Mesendoderm (in vitro differentiated cells): Measurements from ENCODE around the gene ORC5.

Source experiments
- DNase-seq: peaks from one replicate; pipeline ENCODE4 v3.0.0; 2013
- H2AK5ac ChIP-seq: 2 replicates; pipeline ENCODE4 v1.6.1; 2013; ENCODE audit warnings: low read length, inconsistent platforms
- H2BK120ac ChIP-seq: 2 replicates; pipeline ENCODE4 v1.6.1; 2013; ENCODE audit warnings: low read depth, mild to moderate bottlenecking, low read length, moderate library complexity, mixed read lengths
- H2BK15ac ChIP-seq: replicated peaks from 2 replicates; pipeline ENCODE4 v1.6.1; 2013; ENCODE audit warnings: low read depth, mild to moderate bottlenecking, moderate library complexity
- H2BK5ac ChIP-seq: 2 replicates; pipeline ENCODE4 v1.6.1; 2013; ENCODE audit warnings: low read length, inconsistent platforms
- H3K18ac ChIP-seq: 2 replicates; pipeline ENCODE4 v1.6.1; 2013; ENCODE audit warnings: mild to moderate bottlenecking, low read length, mixed read lengths
- H3K23ac ChIP-seq: one replicate; pipeline ENCODE4 v1.6.1; 2013; ENCODE audit warnings: low read length
- H3K27ac ChIP-seq: 2 replicates; pipeline ENCODE4 v1.5.1; 2013; ENCODE audit warnings: low read depth, mild to moderate bottlenecking, inconsistent platforms, low read length, moderate library complexity
- H3K27me3 ChIP-seq: 2 replicates; pipeline ENCODE4 v1.6.1; 2013; ENCODE audit warnings: low read length, control low read depth, mild to moderate bottlenecking, inconsistent platforms; ENCODE audit not compliant: insufficient read depth, poor library complexity
- H3K36me3 ChIP-seq: 2 replicates; pipeline ENCODE4 v1.6.1; 2013; ENCODE audit warnings: low read length, inconsistent platforms; ENCODE audit not compliant: control insufficient read depth, insufficient read depth
- H3K4ac ChIP-seq: one replicate; pipeline ENCODE4 v1.6.1; 2013; ENCODE audit warnings: low read depth, mild to moderate bottlenecking, low read length, moderate library complexity
- H3K4me1 ChIP-seq: 2 replicates; pipeline ENCODE4 v1.6.1; 2013; ENCODE audit warnings: low read depth, low read length, inconsistent platforms; ENCODE audit not compliant: control insufficient read depth
- H3K4me2 ChIP-seq: 2 replicates; pipeline ENCODE4 v1.6.1; 2013; ENCODE audit warnings: low read length
- H3K4me3 ChIP-seq: 2 replicates; pipeline ENCODE4 v1.5.1; 2013; ENCODE audit warnings: mild to moderate bottlenecking, low read length
- H3K56ac ChIP-seq: one replicate; pipeline ENCODE4 v1.6.1; 2013; ENCODE audit warnings: low read length
- H3K79me1 ChIP-seq: 2 replicates; pipeline ENCODE4 v1.6.1; 2013; ENCODE audit warnings: low read length, inconsistent platforms
- H3K79me2 ChIP-seq: 2 replicates; pipeline ENCODE4 v1.6.1; 2013; ENCODE audit warnings: mild to moderate bottlenecking, low read length; ENCODE audit not compliant: control insufficient read depth, insufficient read depth
- H3K9ac ChIP-seq: 2 replicates; pipeline ENCODE4 v1.6.1; 2013; ENCODE audit warnings: low read length, inconsistent platforms
- H4K5ac ChIP-seq: one replicate; pipeline ENCODE4 v1.6.1; 2013; ENCODE audit warnings: low read length
- H4K8ac ChIP-seq: one replicate; pipeline ENCODE4 v1.6.1; 2013; ENCODE audit warnings: low read depth, mild to moderate bottlenecking, control low read depth, low read length, moderate library complexity
- WGBS: extraction: QIAGEN DNeasy Blood & Tissue Kit; methylation state at CpG from one replicate; pipeline ENCODE4 v1.1.7; 2013; ENCODE audit warnings: low lambda C conversion rate, missing lambda C conversion rate; ENCODE audit not compliant: insufficient coverage; ENCODE audit errors: extremely low coverage; 5-methylcytosine and 5-hydroxymethylcytosine counted together

Gene ORC5

DNA sequence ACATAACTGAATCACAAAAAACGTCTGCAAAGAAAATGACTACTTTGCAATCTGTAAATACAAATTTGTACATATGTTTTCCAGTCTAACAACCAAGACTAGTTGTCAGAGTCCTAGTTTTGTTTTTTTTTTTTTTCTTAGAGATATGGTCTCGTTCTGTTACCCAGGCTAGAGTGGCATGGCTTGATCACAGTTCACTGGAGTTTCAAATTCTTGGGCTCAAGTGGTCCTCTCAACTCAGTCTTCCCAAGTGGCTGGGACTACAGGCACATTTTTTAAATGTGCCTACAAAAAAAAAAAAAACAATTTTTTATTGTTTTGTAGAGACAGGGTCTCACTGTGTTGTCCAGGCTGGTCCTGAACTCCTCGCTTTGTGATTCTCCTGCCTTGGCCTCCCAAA, 70.8 kb downstream of the ORC5 start:
- Histone ChIP-seq H2BK120ac (no peak overlapping the region), H2BK15ac (no peak overlapping the region), H2BK5ac (no peak overlapping the region), H3K23ac (no peak overlapping the region), H3K9ac (no peak overlapping the region), H3K79me1 (no peaks in the 10 kb centered on the region), H3K4me1 (no peaks in the 10 kb centered on the region), H3K27ac (no peak overlapping the region), H3K4ac (no peak overlapping the region), H3K4me2 (no peak overlapping the region), H3K36me3 (no peaks in the 10 kb centered on the region), H3K27me3 (no peaks in the 10 kb centered on the region), H2AK5ac (no peak overlapping the region), H3K4me3 (no peak overlapping the region), H3K56ac (no peak overlapping the region), H4K5ac (no peak overlapping the region), H3K79me2 (no peaks in the 10 kb centered on the region), H4K8ac (no peak overlapping the region), H3K18ac (no peak overlapping the region)
- DNase-seq = no peak
- WGBS = no CpG with 5 or more reads among the region's 3 CpGs

- no peaks in the 10 kb centered on the region for H3K79me2 ChIP-seq
- no CpG with 5 or more reads among the region's 2 CpGs for WGBS
- H3K4me1 ChIP-seq = no peaks in the 10 kb centered on the region
- H3K4me3 ChIP-seq = no peak overlapping the region
- H3K9ac ChIP-seq = no peak overlapping the region
- no peak overlapping the region for H3K18ac ChIP-seq
- no peak overlapping the region for H3K56ac ChIP-seq
- H3K4me2 ChIP-seq = no peak overlapping the region
- H3K27ac ChIP-seq = no peak overlapping the region
- no peaks in the 10 kb centered on the region for H3K27me3 ChIP-seq
- H3K4ac ChIP-seq = no peak overlapping the region
- H2BK5ac ChIP-seq = no peak overlapping the region
- no peak for DNase-seq
- no peak overlapping the region for H2AK5ac ChIP-seq
- H3K79me1 ChIP-seq = no peaks in the 10 kb centered on the region
- no peak overlapping the region for H4K8ac ChIP-seq
- no peak overlapping the region for H4K5ac ChIP-seq
- H3K36me3 ChIP-seq = no peaks in the 10 kb centered on the region
- H2BK120ac ChIP-seq = no peak overlapping the region
- no peak overlapping the region for H2BK15ac ChIP-seq
- no peak overlapping the region for H3K23ac ChIP-seq
These were observed 71.3 kb downstream of the ORC5 start for GRCh38 chr7:104136561-104136960.

- H3K79me1 ChIP-seq = no peaks in the 10 kb centered on the region
- no peaks in the 10 kb centered on the region for H3K4me1 ChIP-seq
- no peak overlapping the region for H4K5ac ChIP-seq
- H3K18ac ChIP-seq = no peak overlapping the region
- no peak overlapping the region for H3K23ac ChIP-seq
- no peaks in the 10 kb centered on the region for H3K36me3 ChIP-seq
- no peaks in the 10 kb centered on the region for H3K27me3 ChIP-seq
- no peaks in the 10 kb centered on the region for H3K79me2 ChIP-seq
- H3K9ac ChIP-seq = no peak overlapping the region
- H3K4me2 ChIP-seq = no peak overlapping the region
- no peak overlapping the region for H2BK15ac ChIP-seq
- H4K8ac ChIP-seq = no peak overlapping the region
- WGBS = no CpG with 5 or more reads among the region's 4 CpGs
- H2BK120ac ChIP-seq = no peak overlapping the region
- no peak for DNase-seq
- no peak overlapping the region for H3K4me3 ChIP-seq
- H2BK5ac ChIP-seq = no peak overlapping the region
- H3K4ac ChIP-seq = no peak overlapping the region
- no peak overlapping the region for H3K56ac ChIP-seq
- H2AK5ac ChIP-seq = no peak overlapping the region
- H3K27ac ChIP-seq = no peak overlapping the region
These were observed 71.9 kb downstream of the ORC5 start for GRCh38 chr7:104135760-104136558.

DNA sequence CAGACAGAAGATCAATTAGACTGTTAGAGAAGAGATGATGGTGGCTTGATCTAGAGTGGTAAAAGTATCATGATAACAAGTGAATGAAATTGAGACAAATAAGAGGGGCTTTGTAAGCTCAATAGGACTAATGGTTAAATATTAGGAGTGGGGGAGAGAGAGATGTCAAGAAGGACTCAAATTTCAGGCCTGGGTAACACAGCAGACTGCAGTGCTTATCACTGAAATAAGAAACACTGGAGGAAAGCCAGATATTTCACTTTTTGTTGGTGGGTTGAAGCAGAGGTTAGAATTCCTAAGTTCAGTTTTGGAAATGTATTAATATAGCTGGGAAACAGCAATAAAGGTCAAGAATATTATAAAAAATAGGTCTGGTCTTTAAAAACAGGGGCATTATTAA, 74.6 kb downstream of the ORC5 start:
- H3K4ac ChIP-seq = no peak overlapping the region
- H2BK15ac ChIP-seq = no peak overlapping the region
- no peak overlapping the region for H4K5ac ChIP-seq
- H3K23ac ChIP-seq = no peak overlapping the region
- no peak overlapping the region for H2BK5ac ChIP-seq
- H3K9ac ChIP-seq = no peak overlapping the region
- no peaks in the 10 kb centered on the region for H3K36me3 ChIP-seq
- H2AK5ac ChIP-seq = no peak overlapping the region
- H3K18ac ChIP-seq = no peak overlapping the region
- H3K79me1 ChIP-seq = no peaks in the 10 kb centered on the region
- H3K79me2 ChIP-seq = no peaks in the 10 kb centered on the region
- no peak overlapping the region for H3K4me2 ChIP-seq
- H2BK120ac ChIP-seq = no peak overlapping the region
- DNase-seq = no peak
- no peak overlapping the region for H3K27ac ChIP-seq
- no peak overlapping the region for H3K56ac ChIP-seq
- H3K4me1 ChIP-seq = no peaks in the 10 kb centered on the region
- H4K8ac ChIP-seq = no peak overlapping the region
- no peak overlapping the region for H3K4me3 ChIP-seq
- no peaks in the 10 kb centered on the region for H3K27me3 ChIP-seq

DNA sequence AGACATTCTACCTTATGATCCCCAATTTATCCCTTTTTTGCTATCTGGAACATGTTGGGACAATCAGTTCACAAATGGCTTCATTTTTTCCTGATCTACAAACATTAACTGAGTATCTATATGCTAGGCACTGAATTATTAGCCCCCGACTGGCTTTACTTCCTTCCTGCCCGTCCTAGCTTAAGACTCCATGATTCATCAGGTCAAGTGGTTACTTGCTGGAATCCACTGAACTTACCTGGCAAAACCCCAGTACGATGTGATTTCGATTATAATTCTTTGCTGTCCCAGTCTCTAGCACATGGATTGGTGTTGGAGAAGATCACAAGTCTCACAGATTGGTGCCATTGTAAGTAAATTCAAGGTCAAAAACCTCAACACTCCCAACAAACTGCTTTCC, 77.1 kb downstream of the ORC5 start:
- no peak overlapping the region for H3K27ac ChIP-seq
- H2BK5ac ChIP-seq = no peak overlapping the region
- H2AK5ac ChIP-seq = no peak overlapping the region
- H3K56ac ChIP-seq = no peak overlapping the region
- H3K79me1 ChIP-seq = no peaks in the 10 kb centered on the region
- H2BK120ac ChIP-seq = no peak overlapping the region
- H4K5ac ChIP-seq = no peak overlapping the region
- no peak overlapping the region for H3K9ac ChIP-seq
- H2BK15ac ChIP-seq = no peak overlapping the region
- no peak overlapping the region for H3K4me3 ChIP-seq
- no peak overlapping the region for H3K4me2 ChIP-seq
- no peaks in the 10 kb centered on the region for H3K79me2 ChIP-seq
- no peak overlapping the region for H4K8ac ChIP-seq
- WGBS = no CpG with 5 or more reads among the region's 4 CpGs
- DNase-seq = no peak
- no peak overlapping the region for H3K23ac ChIP-seq
- H3K18ac ChIP-seq = no peak overlapping the region
- no peak overlapping the region for H3K4ac ChIP-seq
- H3K36me3 ChIP-seq = no peaks in the 10 kb centered on the region
- no peaks in the 10 kb centered on the region for H3K4me1 ChIP-seq
- H3K27me3 ChIP-seq = no peaks in the 10 kb centered on the region

- Histone ChIP-seq H3K4ac (no peak overlapping the region), H3K36me3 (no peaks in the 10 kb centered on the region), H3K23ac (no peak overlapping the region), H3K79me1 (no peaks in the 10 kb centered on the region), H3K18ac (no peak overlapping the region), H4K5ac (no peak overlapping the region), H3K79me2 (no peaks in the 10 kb centered on the region), H2BK5ac (no peak overlapping the region), H2BK15ac (no peak overlapping the region), H3K4me2 (no peak overlapping the region), H3K56ac (no peak overlapping the region), H3K27me3 (no peaks in the 10 kb centered on the region), H3K4me3 (no peak overlapping the region), H3K27ac (no peak overlapping the region), H2AK5ac (no peak overlapping the region), H2BK120ac (no peak overlapping the region), H4K8ac (no peak overlapping the region), H3K4me1 (no peaks in the 10 kb centered on the region), H3K9ac (no peak overlapping the region)
- no peak for DNase-seq
- no CpG with 5 or more reads among the region's 2 CpGs for WGBS
These were observed 80.6 kb downstream of the ORC5 start for GRCh38 chr7:104127204-104127603.
